ENCODE measurements around the gene SYK.

The SYK gene

DNA sequence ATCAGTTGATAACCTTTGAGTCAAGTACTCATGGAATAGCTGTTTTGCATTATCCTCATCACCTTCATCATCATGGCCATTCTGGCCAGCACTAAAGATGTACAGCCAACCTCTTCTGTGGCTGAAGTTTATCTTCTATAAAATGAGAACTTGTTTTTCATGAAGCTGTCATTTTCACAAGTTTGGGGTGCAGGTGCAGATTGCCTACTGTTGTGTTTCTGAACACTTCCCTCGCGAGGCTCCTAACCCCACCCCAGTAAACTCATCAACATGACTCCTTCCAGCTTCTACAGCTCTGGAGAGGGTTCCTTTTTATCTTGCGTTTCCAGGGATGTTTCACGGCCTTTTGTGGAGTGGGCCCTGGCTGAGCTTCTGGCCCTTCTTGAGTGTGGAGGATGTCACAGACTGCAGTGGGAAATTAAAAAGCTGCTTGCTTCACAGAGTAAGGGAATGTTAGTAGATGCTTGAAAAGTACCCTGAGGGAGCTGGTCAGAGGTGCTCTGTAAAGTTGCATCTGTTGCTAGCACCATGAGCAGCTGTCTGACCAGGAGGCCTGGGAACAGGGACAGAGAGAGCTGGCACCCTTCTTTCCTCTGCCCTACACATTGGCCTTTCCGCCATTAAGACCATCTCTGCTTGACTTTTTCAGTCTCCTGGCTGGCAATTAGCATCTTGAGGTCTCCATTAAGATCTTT, 24.9 kb downstream of the SYK start:
- no peak for DNase-seq

DNA sequence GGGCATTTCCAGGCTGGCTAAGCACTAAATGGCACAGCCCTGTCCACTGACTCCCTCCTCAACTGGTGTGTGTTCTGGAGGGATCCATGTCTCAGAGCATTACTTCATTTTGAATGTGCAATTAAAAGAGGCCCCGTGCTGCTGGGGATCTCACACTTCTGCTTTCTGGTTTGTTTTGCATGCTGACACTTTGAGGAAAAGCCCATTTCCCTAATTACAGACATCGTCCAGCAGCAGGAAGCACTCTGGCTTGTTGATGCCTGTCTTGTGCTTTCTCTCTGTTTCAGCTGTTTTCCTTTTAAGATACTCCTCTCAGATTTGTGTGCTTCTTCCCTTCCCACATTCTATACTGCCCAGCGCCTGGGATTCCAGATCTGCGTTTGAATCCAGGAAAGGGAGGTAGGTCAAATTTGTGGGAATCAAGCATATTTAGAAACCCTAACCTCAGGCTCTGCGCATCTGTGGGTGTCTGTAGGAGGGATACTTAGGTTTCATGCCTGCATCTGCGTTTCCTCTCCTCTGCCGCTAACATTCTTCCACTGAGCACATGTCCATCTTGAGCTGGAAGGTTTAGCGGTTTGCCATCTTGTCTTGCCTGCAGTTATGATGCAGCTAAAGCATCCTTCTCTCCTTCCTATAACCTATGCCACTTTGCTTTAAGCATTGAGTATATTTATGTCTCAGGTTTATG, 25.7 kb downstream of the SYK start:
- peak; percentile 62 for DNase-seq

DNA sequence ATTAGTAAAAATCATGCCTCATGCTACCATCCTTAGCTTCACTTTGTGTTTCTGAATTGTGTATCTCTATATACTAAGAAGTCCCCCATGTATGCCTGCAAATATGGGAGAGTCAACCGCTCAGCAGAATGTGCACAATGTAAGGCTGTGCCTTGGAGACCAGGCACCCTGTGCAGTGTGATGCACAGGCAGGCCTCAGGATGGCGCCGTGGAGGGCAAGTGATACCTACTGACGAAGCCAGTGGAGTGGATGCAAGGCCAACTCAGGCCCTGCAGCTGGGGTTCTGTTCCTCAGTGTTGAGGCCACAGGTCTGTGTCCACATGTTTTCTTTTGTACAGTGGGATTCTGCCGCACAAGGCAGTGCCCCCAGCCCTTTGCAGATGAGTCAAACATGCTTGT, 28.4 kb downstream of the SYK start:
- no peak for DNase-seq

DNA sequence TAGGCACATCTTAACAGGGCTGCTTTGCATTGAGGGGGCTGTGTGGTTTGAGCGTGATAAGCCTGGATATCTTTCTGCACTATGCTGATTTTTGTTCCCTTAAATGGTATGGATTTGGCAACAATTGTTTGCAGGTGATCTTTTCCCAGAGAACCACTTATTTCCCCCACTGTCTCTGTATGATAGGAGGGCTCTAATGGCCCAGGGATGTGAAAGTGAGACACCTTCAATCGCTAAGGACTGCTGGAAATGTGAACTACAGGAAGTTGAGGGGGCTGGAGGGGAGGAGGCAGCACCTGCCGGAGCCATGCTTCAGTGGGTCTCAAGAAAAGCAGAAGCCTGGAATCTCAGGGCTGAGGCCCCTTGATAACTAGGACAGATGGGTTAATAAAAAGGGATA, 29.4 kb downstream of the SYK start:
- DNase-seq, result no peak

DNA sequence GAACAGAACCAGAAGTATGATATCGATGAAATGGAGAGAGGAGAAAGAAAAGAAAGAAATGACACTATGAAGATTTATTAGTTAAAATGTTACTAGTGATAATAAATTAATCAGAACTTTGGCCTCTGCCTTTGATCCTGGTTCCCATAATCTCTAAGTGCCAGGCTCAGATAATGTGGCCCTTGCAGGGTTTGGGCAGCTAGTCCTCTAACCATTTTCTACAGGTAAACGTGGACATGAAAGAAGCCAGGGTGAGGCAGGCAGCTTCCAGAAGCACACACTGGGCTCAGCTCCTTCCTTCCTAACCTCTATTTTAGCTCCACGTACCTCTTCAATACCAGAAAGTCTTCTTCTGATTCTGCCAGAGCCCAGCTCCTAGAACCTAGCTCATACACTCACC, 30.6 kb downstream of the SYK start:
- DNase-seq, result no peak

DNA sequence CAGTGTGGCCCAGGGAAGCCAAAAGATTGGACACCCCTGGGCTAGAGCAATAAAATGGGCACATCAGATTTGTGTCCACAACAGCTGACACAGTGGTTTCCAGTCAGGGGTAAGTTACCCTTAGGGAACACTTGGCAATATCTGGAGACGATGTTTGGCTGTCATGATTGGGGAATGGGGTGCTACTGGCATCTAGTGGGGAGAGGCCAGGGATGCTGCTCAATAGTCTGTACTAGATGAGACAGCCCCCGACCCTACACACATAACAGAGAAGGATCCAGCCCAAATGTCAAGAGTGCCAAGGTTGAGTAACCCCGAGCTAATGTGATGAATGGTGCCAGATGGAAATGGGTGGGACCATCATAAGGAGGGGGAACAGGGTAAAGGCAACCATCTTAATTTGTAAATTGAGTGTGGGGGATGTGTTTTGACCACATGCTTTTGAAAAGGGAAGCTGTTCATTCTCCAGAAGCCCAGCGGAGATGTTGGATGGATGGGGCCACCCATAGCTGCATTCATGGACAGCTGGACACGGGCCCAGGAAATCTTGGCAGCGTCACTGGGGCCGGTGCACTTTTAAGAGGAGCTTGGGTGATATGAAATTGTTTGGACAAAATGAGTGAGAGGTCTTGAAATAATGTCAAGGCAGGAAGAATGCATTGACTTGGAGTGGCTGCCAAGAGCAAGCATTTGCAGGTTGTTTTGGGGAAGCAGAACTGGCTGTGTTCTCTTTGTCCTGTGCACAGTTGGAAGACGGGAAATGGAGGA, 33.4 kb downstream of the SYK start:
- DNase-seq, result no peak

DNA sequence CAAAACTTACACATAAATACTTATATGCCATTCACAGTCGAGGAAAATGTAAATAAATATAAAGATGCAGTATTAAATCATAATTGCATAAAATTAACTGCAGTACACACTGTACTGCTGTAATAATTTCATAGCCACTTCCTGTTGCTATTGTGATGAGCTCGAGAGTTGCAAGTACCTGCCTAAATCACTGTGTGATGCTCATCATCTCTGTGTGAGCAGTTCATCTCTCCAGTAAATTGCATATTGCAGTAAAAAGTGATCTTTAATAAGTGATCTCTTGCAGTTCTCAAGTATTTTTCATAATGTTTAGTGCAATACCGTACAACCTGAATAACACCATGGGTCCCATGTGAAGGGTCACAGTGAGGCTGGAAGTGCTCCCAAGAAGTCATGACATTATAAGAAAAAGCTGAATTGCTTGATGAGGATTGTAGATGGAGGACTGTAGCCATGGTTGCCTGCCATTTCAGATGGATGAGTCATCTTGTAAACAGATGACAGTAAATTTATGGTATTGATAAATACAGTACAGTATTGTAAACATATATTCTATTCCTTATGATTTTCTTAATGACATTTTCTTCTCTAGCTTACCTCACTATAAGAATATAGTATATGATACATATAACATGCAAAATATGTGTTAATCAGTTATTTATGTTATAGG, 34.9 kb downstream of the SYK start:
- DNase-seq, result no peak

DNA sequence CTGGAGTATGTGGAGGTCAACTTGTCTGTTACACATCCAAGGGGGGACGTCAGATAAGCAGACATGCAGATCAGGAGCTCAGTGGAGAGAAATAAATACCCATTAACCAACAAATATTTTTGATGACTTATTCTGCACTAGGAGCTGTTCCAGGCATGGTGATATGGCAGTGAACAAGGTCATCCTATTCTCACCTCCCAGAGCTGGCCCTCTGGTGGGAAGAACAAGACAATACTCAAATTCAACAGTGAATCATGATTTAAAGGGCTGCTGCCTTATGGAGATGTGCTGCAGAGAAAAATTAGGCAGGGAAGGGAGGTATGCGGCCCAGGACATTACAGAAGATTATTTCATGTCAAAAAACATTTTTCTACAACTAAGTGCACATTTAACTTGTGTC, 36.5 kb downstream of the SYK start:
- peak; percentile 51 for DNase-seq

DNA sequence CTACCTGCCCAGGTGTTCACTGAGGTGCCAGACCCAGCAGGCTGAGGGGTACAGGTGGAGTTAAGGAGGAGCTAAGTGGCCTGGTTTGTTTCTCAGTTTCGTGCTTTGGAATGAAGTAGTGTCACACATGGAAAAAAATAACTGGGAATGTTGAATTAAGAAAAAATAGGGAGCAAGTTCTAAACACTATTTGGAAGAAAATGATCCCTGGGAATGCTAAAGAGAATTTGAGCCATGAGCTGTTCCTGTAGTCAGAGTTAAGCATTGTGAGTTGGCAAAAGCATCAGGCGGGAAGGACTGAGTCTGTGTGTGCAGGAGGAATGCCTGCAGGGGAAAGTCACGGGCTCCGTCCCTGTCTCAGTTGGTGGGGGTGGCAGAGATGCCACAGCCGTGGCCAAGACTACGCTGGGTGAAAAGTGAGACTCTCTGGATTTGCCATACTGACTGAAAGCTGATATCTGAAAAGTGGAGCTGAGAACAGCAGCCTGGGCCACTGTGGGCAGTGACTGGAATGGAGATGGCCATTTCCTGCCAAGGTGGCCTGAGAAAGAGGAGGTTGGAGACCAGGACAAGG, 37.0 kb downstream of the SYK start:
- no peak for DNase-seq

DNA sequence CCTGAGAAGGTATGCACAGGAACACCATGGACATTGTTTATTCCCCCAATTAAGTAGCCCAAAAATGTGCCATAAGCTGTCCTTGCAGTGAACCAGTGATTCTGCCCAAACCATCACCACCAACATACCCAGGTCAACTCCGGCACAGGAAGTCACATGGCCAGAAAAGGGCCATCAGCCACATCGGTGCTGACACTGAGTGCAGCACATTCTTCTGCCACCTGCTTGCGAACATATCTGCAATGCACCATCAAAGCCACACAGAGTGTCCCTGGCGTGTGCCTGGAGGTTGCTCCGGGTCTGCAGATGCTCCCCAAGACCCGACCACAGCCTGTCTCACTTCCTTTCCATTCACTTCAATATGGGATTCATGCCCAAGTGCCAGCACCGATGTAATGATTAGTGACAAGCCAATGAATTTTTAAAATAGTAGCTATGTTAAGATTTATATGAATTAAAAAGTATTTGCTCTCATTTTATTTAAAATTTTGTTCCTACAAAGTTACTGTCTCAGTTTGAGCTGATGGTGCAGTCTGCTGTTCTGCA, 37.6 kb downstream of the SYK start:
- no peak for DNase-seq

DNA sequence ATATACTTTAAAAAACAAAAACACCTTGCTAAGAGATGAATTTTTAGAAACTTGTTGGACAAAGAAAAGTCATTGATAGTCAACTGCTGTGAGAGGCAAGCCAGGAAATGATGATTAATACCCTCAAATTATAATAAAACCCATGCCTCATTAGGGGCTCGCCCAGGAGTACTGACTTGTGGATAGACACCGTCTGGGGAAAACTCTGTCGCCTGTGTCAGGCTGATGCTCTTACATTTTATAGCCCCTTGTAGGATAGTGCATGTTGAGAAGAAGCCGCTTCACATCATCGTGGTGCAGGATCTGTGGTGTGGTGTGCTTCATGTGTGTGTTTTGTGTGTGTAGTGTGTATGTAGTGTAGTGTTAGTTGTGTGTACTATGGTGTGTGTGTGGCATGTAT, 39.1 kb downstream of the SYK start:
- DNase-seq, result peak; percentile 27

DNA sequence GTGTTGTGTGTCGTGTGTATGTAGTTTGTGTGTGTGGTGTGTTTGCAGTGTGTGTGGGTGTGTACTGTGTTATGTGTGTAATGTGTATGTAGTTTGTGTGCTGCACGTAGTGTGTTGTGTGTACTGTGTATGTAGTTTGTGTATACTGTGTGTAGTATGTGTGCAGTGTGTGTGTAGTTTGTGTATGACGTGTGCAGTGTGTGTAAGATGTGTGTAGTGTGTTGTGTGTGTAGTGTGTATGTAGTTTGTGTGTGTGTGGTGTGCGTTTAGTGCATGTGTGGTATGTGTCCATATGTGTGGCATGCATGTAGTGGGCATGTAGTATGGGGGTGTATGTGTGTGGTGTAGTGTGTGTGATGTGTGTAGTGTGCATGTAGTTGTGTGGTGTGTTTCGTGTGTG, 39.6 kb downstream of the SYK start:
- no peak for DNase-seq

DNA sequence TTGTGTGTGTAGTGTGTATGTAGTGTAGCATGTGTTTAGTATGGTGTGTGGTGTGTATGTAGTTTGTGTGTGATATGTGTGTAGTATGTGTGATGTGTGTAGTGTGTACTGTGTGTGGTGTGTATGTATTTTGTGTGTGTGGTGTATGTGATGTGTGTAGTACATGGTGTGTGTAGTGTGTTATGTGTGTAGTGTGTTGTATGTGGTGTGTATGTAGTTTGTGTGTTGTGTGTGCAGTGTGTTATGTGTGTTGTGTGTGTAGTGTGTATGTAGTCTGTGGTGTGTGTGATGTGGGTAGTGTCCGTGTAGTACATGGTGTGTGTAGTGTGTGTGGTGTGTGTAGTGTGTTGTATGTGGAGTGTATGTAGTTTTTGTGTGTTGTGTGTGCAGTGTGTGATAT, 40.0 kb downstream of the SYK start:
- DNase-seq, result no peak

DNA sequence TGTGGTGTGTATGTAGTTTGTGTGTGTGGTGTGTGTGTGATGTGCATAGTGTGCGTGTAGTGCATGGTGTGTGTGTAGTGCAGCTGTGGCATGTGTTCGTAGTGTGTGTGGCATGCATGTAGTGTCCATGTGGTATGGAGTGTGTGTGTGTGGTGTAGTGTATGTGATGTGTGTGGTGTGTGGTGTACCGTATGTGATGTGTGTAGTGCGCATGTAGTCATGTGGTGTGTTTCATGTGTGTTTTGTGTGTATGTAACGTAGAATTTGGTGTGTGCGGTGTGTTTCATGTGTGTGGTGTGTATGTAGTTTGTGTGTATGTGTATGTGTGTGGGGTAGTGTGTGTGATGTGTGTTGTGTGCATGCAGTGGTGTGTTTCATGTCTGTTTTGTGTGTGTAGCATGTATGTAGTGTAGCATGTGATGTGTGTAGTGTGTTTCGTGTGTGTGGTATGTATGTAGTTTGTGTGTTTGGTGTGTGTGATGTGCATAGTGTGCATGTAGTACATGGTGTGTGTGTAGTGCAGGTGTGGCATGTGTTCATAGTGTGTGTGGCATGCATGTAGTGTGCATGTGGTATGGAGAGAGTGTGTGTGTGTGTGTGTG, 40.7 kb downstream of the SYK start:
- no peak for DNase-seq

DNA sequence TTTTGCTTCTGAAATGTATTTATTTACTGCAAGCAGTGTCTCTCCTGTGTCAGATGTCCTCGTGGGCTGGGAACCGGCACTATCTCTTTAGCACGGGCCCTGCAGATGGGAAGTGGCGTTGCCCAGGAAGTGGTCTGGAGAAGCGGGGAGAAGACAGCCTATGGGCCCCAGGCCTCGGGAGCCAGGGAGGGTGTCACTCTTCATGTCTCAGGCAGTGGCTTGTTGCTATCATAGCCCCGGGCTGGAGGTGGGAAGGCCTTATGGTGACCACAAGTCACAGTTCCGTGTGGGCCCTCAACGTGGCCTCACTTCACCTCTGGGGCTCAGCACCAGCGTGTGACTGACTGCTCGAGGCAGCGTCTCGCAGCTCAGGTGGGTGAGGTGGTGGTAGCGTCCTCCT, 41.4 kb downstream of the SYK start:
- DNase-seq, result peak; percentile 87

DNA sequence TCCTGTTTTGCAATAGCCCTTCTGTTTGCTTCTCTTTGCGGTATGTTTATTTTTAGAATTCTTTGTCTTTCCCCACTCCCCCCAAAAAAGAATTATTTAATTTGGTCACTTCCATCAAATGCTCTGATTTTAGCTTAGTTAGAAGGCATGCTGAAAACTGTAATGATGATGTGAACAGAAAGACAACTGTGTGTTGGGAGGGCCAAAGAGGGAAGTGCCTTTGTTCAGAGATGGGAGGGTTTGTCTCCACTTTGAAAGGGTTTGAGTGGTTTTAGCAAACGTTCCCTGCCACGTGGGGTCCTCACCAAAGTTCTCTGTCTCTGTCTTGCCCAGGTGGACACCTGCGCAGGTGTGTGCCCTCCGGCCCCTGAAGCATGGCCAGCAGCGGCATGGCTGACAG, 41.9 kb downstream of the SYK start:
- DNase-seq, result no peak

DNA sequence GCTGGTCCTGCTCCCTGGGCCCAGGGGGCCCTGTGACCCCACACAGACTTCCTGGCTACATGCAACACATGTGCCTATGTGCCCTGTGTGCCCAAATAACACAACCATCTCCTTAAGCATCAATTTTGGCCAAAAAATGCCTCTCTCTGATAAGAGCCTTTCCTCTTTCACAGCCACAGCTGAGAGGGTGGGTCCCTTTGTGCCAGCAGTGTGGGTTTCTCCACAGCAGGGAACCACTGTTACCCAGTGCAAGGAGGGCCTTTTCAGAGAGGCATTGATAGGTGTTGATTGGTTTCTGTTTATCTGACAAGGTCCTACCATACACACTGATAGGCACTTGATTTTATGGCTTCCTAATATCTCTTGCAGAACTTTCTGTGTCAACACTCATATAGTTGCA, 42.7 kb downstream of the SYK start:
- peak; percentile 52 for DNase-seq

DNA sequence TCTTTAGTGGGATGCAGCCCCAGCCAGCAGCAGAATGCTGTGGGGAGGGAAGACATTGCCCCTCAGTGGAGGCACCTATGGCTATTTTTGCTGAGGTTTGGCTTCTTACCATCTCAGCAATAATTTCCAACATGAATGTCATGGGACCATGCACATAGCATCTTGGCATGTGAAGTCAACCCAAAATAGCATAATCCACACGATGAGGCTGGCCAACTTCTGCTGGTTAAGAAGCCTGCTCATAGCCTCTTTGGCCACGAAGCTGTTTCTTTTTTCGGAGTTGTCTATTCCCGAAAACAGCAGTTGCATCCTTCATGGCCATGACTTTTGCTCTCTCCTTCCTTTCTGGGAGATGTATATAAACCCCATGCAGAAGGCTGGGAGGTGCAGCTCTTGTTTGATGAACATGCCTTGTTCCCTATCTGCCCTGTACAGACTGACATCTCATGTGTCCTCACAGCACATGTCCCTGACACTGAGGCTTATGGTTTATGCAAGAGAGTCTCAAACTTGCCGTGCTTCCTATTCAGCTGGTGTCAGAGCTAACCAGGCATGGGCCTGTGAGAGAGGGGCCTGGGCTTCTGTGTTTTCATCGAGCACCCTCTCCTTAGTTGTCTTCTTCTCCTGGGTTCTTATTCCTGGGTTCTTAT, 45.3 kb downstream of the SYK start:
- no peak for DNase-seq

DNA sequence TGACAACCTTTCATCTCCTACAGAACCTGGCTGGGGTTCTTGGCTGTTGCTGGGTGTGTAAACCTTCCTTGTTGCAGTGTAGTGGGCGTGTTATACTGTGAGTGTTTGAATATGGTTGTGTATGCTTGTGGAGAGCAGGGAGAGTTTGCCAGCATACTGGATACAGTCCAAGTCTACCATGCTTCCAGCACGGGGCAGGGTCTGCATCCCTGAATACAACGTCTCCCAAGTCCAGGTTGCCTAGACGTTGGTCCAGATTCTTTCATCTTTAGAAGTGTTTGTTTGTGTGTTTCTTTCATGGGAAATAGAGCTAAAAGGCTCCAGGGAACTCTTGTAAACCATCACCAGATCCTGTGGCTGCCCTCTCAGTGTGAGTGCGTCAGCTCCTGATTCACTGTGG, 46.4 kb downstream of the SYK start:
- DNase-seq, result no peak

DNA sequence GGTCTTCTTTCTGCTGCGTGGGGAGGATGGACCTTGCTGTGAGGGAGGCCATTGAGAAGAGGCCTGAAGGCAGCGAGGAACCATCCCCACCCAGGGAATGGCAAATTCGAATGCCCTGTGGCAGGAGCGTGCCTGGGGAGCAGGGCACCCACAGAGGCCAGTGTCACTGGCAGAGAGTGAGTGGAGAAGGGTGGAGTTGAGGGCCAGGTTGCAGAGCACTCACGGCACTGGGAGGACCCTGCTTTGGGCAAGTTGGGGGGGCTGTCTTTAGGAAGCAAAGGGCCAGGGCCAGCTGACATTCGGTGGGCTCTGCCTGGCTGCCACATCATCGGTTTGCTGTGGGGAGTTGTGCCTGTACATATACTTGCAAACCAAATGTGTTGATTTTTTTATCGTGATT, 47.2 kb downstream of the SYK start:
- DNase-seq, result no peak

DNA sequence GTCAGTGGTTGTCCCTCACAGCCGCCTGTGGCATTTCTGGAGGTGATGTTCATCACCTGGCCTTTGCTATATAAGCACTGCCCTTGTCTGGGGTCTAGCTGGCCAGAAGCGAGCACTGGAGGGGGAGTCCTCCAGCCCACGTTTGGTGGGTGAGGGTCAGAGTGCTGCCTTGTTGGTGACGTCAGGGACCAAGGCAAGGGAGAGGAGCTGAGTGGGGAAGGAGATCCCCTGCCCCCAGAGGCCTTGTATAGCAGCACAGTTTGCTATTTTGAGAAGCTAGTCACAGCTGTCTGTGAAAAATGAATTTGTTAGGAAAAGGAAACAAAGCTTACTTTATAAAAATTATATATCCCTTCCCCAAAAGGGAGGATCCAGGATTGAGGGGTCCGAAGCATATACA, 49.8 kb downstream of the SYK start:
- DNase-seq, result no peak

DNA sequence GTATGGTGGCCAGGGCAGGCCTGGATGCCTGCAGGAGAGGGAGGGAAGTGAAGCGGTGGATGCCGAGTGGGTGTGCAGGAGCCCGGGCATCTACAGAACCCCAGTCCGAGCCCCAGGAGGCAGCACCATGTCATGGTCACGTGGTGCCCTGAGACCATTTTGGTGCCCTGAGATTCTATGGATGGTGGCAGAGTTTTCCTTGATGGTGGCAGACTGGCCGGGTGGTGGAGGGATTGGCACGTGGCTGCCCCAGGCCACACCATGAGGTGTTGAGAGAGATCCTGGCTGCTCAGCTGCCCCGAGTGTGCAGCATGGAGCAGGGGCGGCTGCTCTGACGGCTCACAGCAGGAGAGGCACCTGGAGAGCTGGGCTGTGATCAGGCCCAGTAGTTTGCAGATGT, 52.3 kb downstream of the SYK start:
- DNase-seq, result no peak

All from hematopoietic multipotent progenitor cell treated with erythropoietin and hydrocortisone succinate and interleukin-3 and kit ligand, for 6 days (in vitro differentiated cells).